Stomach (tissue), 9 donors: ENCODE results near the gene SLC7A5. TPM values are rescaled to one million over a fixed set of nuclear protein-coding genes. Genes with fewer than 3 reads are reported as not detected.

Experiments
- DNase-seq, 2 donors: peaks; one replicate each; pipeline versions ENCODE4 v3.0.0 to v3.0.0-alpha.2; 2013 to 2019
- H3K27ac ChIP-seq, 5 donors: fragments of 200-600 bp in 4 of 5; sonication (generic) in 4 of 5; one replicate each; pipeline ENCODE4 v1.5.1; 2013 to 2019; ENCODE audit warnings: mild to moderate bottlenecking in 1 of 5, moderate library complexity in 1 of 5
- H3K27me3 ChIP-seq, 3 donors: fragments of 200-600 bp; sonication (generic); one replicate each; pipeline ENCODE4 v1.5.1; 2017 to 2019; ENCODE audit warnings: mixed run types in 1 of 3
- H3K36me3 ChIP-seq, 4 donors: fragments of 200-600 bp; sonication (generic); 1 replicate in 3 of 4; 2 replicates in 1 of 4; pipeline ENCODE4 v1.5.1; 2016 to 2019
- H3K4me1 ChIP-seq, 4 donors: fragments of 200-600 bp; sonication (generic); one replicate each; pipeline ENCODE4 v1.5.1; 2016 to 2019
- H3K4me3 ChIP-seq, 4 donors: fragments of 200-600 bp; sonication (generic) in 3 of 4; one replicate each; pipeline ENCODE4 v1.5.1; 2016 to 2019; ENCODE audit warnings: mild to moderate bottlenecking in 1 of 4
- H3K9me3 ChIP-seq, 4 donors: fragments of 200-600 bp; sonication (generic); one replicate each; pipeline ENCODE4 v1.5.1; 2016 to 2019
- CTCF ChIP-seq, 7 experiments: fragments of 450-650 bp in 4 of 7; fragments of 200-600 bp in 3 of 7; sonication (generic) in 3 of 7; IDR thresholded peaks; one replicate each; pipeline ENCODE4 v1.5.1; 2016 to 2019; ENCODE audit warnings: antibody characterized with exemption in 7 of 7, control low read depth in 2 of 7, mild to moderate bottlenecking in 1 of 7
- EP300 ChIP-seq: sonication (generic); formaldehyde crosslinking; IDR thresholded peaks from one replicate; pipeline ENCODE4 v1.6.1; 2017; ENCODE audit warnings: antibody characterized with exemption
- POLR2A ChIP-seq, 4 donors: fragments of 450-650 bp; IDR thresholded peaks; one replicate each; pipeline ENCODE4 v1.6.1; 2016; ENCODE audit warnings: antibody characterized with exemption in 4 of 4, control low read depth in 2 of 4, mild to moderate bottlenecking in 1 of 4, moderate library complexity in 1 of 4
- POLR2AphosphoS5 ChIP-seq, 3 donors: sonication (generic); formaldehyde crosslinking; IDR thresholded peaks; one replicate each; pipeline ENCODE4 v1.6.1; 2016; ENCODE audit warnings: antibody characterized with exemption in 3 of 3
- WGBS, 5 donors: extraction: QIAGEN DNeasy Blood & Tissue Kit in 3 of 5; methylation state at CpG; one replicate each; pipeline versions ENCODE4 v1.1.5 to v1.1.7; 2013 to 2018; 5-methylcytosine and 5-hydroxymethylcytosine counted together
- intact Hi-C: fragments of 100-400 bp; cut with DNase I; formaldehyde crosslinking; loops from one replicate; pipeline ENCODE4 v1.15.1; 2023; ENCODE audit warnings: low total_unique reads
- polyA plus RNA-seq, 3 donors: library from polyadenylated mRNA; stranded (reverse); fragments of 200-250 nt; gene quantifications; one replicate each; pipeline ENCODE4 v1.2.3, GENCODE V29; 2013
- total RNA-seq, 5 donors: library from RNA; depleted of rRNA; stranded (reverse); fragments of >200 nt; gene quantifications; one replicate each; pipeline versions ENCODE4 v1.1.0 to v1.2.3, GENCODE V29; 2014 to 2016
- donor health status: healthy with polysubstance abuse.
- donor health status: Bipolar disorder and iron deficiency.
- donor health status: healthy.

Gene SLC7A5
- total and polyA plus RNA-seq, 8 donors: 1.4 to 74.8 (median 10.0) TPM

- no peaks in the 10 kb centered on the region for H3K9me3 ChIP-seq
- no peaks in the 10 kb centered on the region for H3K27me3 ChIP-seq
- no peak for DNase-seq
- WGBS, 5 donors: 63 to 84% (median 79%) methylated on average over 10 to 22 of the region's 22 CpGs
- peak overlapping the region; percentile 69 to 94 (median 88) for H3K27ac ChIP-seq
- H3K4me1 ChIP-seq: peaks cover 84 to 99% (median 91%) of the 10 kb centered on the region in 4 donors
- peak overlapping the region in 2 of 4 donors; percentile 11 to 15 for H3K4me3 ChIP-seq
- intact Hi-C loops: no loop called here
- H3K36me3 ChIP-seq: peaks cover 11 to 19% (median 12%) of the 10 kb centered on the region in 4 donors
- TF ChIP-seq CTCF (IDR thresholded peaks at IDR 0.05) (no peak), POLR2A (IDR thresholded peaks at IDR 0.05) (no peak), EP300 (no peak), POLR2AphosphoS5 (IDR thresholded peaks at IDR 0.05) (no peak)
Measured at GRCh38 chr16:87854907-87855683, 14.2 kb downstream of the SLC7A5 start.

- Histone ChIP-seq H3K27ac (peak overlapping the region; percentile 80 to 94 (median 88)), H3K4me3 (peak overlapping the region; percentile 20 to 38 (median 27)), H3K27me3 (no peaks in the 10 kb centered on the region), H3K9me3 (no peaks in the 10 kb centered on the region), H3K36me3 (peaks cover 11 to 19% (median 12%) of the 10 kb centered on the region in 4 donors), H3K4me1 (peaks cover 84 to 100% (median 94%) of the 10 kb centered on the region in 4 donors)
- DNase-seq: peak in 1 of 2 donors; percentile 61
- intact Hi-C loops: no loop called here
- TF ChIP-seq POLR2AphosphoS5 (IDR thresholded peaks at IDR 0.05) (no peak), EP300 (no peak), POLR2A (IDR thresholded peaks at IDR 0.05) (no peak), CTCF (IDR thresholded peaks at IDR 0.05) (no peak)
- WGBS, 5 donors: 24 to 47% (median 30%) methylated on average over 17 to 21 of the region's 21 CpGs
Measured at GRCh38 chr16:87854053-87854906, 15.0 kb downstream of the SLC7A5 start.

GRCh38 chr16:87853411-87854052, 15.8 kb downstream of the SLC7A5 start:
- no peaks in the 10 kb centered on the region for H3K9me3 ChIP-seq
- TF ChIP-seq CTCF (IDR thresholded peaks at IDR 0.05) (no peak), EP300 (peak; percentile 88), POLR2A (IDR thresholded peaks at IDR 0.05) (peak in 1 of 4 donors; percentile 62), POLR2AphosphoS5 (IDR thresholded peaks at IDR 0.05) (peak; percentile 89 to 93 (median 93))
- peak overlapping the region; percentile 20 to 38 (median 27) for H3K4me3 ChIP-seq
- 6 to 10% (median 6%) methylated on average over 16 to 25 of the region's 25 CpGs for WGBS, 5 donors
- peaks cover 84 to 100% (median 94%) of the 10 kb centered on the region in 4 donors for H3K4me1 ChIP-seq
- H3K27ac ChIP-seq: peak overlapping the region; percentile 80 to 94 (median 88)
- DNase-seq: peak; percentile 95 to 96
- H3K36me3 ChIP-seq: peaks cover 11 to 24% (median 12%) of the 10 kb centered on the region in 4 donors
- intact Hi-C loops: no loop called here
- no peaks in the 10 kb centered on the region for H3K27me3 ChIP-seq

- peaks cover 11 to 29% (median 12%) of the 10 kb centered on the region in 4 donors for H3K36me3 ChIP-seq
- intact Hi-C loops: no loop called here
- H3K27me3 ChIP-seq: no peaks in the 10 kb centered on the region
- H3K4me3 ChIP-seq: no peak overlapping the region
- peaks cover 83 to 99% (median 95%) of the 10 kb centered on the region in 4 donors for H3K4me1 ChIP-seq
- peak overlapping the region; percentile 5 to 91 (median 88) for H3K27ac ChIP-seq
- no peak for TF ChIP-seq EP300
- TF ChIP-seq CTCF (IDR thresholded peaks at IDR 0.05): no peak
- no peak for TF ChIP-seq POLR2AphosphoS5 (IDR thresholded peaks at IDR 0.05)
- no peak for TF ChIP-seq POLR2A (IDR thresholded peaks at IDR 0.05)
- 55 to 80% (median 66%) methylated on average over 10 to 21 of the region's 21 CpGs for WGBS, 5 donors
- no peak for DNase-seq
- no peaks in the 10 kb centered on the region for H3K9me3 ChIP-seq
Measured at GRCh38 chr16:87851601-87852000, 17.7 kb downstream of the SLC7A5 start.
